ENCODE data around the gene KAZALD1.
A peak's percentile ranks its signal among the peaks of the same experiment; 100 is the strongest.

KAZALD1 gene, protein sequence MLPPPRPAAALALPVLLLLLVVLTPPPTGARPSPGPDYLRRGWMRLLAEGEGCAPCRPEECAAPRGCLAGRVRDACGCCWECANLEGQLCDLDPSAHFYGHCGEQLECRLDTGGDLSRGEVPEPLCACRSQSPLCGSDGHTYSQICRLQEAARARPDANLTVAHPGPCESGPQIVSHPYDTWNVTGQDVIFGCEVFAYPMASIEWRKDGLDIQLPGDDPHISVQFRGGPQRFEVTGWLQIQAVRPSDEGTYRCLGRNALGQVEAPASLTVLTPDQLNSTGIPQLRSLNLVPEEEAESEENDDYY

DNA sequence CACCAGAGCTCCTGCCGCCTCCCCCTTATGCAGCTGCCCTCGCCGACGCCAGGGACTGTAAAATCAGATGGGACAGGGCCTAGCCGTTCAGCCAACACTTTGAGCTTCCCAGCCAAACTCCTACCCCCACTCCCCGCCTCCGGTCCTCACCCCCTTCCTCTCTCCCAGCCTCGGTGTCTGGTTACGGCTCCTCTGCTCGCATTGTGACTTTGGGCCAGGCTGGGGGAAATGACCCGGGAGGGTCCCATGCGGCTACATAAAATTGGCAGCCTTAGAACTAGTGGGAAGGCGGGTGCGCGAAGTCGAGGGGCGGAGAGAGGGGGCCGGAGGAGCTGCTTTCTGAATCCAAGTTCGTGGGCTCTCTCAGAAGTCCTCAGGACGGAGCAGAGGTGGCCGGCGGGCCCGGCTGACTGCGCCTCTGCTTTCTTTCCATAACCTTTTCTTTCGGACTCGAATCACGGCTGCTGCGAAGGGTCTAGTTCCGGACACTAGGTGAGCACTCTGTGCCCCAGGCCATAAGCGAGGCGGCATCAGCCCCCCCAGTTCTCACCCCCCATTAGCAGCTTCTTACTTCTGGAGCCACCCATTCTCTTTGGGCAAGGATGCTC lies at the start of gene KAZALD1:
Gene KAZALD1 (plus strand): TSS at position 366 of the 608 bp plus-strand sequence. CDS start 604 bp downstream, outside the sequence.
- Histone ChIP-seq H3K9me3 (ENCODE audit: insufficient read depth, low read depth, low read length) (no peaks in the 10 kb centered on the region; the same call in 1 of the 2 replicates), H3K27me3 (ENCODE audit: insufficient read depth, low read length) (peaks cover 57% of the 10 kb centered on the region), H3K9ac (ENCODE audit: low read depth, low read length) (peak within 1 kb of the TSS; percentile 84), H3K4me3 (ENCODE audit: low read length) (peak within 1 kb of the TSS; percentile 88), H3K4me1 (ENCODE audit: insufficient read depth, low read length) (peaks cover 13% of the 10 kb centered on the region), H3K36me3 (ENCODE audit: insufficient read depth, low read depth, low read length) (no peaks in the 10 kb centered on the region), H3K27ac (ENCODE audit: low read length) (peak within 1 kb of the TSS; percentile 13)

DNA sequence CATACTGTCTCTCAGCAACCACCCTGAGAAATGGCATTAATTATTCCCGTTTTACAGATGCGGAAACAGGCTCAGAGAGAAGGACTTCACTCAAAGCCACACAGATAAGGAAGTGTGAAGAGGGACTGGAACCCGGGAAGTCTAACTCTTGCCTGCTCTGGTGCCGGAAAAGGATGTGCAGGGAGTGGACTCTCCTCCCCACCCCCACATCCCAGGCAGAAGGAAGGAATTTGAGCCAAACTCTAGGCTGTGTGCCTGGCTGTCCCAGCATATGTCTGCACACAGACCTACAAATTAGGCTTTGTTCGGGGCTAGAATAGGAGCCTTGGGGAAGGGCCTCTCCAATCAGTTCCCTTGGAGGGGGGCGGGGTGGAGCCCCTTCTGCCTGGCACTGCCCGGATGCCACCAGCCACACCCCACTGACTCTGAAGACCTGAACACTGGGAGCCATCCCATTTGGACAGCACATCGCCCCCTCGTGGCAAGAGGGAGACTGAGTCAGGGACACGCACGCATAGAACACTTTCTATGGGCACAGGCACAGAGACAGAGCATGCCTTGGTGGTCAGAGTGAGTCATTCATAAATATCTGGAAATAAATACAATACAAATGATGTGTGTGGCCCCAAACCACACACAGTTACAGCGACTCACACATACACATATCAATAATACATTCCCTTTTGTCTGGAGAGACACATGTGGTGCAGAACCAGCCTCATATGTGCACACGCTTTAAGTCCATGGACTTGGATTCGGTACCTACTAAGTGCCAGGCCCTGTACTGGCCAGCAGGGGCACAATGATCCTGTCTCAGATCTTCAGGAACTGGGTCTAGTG lies 49.0 kb upstream of the KAZALD1 start:
- Histone ChIP-seq H3K4me3 (ENCODE audit: low read length) (no peak overlapping the region), H3K9ac (ENCODE audit: low read depth, low read length) (no peak overlapping the region), H3K36me3 (ENCODE audit: insufficient read depth, low read depth, low read length) (no peaks in the 10 kb centered on the region), H3K9me3 (ENCODE audit: insufficient read depth, low read depth, low read length) (no peaks in the 10 kb centered on the region), H3K27me3 (ENCODE audit: insufficient read depth, low read length) (peaks cover 34% of the 10 kb centered on the region), H3K27ac (ENCODE audit: low read length) (no peak overlapping the region), H3K4me1 (ENCODE audit: insufficient read depth, low read length) (no peaks in the 10 kb centered on the region)

DNA sequence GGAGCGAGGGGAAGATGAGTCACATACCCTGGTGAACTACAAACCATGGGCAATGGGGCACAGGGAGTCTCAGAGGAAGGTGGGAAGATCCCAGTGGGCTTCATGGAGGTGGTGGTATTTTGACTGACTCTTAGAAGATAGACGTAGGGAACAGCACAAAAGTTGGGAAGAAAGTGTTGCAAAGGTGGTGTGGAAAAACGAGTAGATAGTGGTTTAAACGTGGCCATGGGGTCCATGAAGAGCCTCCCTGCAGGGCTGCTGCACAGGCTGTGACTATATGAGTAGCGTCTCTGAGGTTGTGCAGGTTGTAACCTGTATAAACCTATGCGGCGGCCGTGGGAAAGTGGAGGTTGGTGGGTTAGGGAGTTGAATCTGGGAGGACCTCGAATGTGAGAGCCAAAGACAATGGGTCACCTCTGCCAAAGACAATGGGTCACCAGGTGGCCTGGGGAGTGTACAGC lies 48.4 kb upstream of the KAZALD1 start:
- Histone ChIP-seq H3K27me3 (ENCODE audit: insufficient read depth, low read length) (peaks cover 41% of the 10 kb centered on the region), H3K4me1 (ENCODE audit: insufficient read depth, low read length) (no peaks in the 10 kb centered on the region), H3K36me3 (ENCODE audit: insufficient read depth, low read depth, low read length) (no peaks in the 10 kb centered on the region), H3K4me3 (ENCODE audit: low read length) (no peak overlapping the region), H3K27ac (ENCODE audit: low read length) (no peak overlapping the region), H3K9ac (ENCODE audit: low read depth, low read length) (no peak overlapping the region), H3K9me3 (ENCODE audit: insufficient read depth, low read depth, low read length) (no peaks in the 10 kb centered on the region)

DNA sequence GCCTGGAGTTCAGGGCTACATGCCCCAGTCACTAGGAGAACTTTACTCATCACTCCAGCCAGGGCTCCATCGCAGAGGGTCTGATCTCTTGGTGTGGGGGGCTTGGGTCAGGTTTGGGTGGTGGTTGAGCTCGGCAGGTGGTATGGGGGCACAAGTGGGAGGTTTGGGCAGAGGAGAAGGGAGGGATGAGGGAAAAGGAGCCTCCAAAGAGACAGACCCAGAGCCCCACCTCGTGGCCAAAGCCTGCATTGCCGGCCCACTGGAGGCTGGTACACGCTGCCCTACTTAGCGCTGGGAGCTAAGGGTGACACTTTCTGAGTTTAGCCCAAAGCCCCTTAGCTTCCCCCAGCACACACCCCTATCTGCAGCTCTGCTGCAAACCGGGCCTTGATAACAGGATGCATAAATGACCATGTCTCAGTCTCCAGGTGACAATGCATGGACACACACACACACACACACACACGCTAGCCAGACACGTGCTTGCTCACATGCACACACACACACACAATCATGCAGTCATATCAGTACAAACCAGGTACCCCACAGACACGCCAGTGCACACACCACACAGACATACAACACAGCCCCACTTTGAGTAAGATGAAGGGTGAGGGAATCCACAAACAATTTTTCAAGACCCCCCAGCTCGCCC lies 47.4 kb upstream of the KAZALD1 start:
- no peaks in the 10 kb centered on the region for H3K36me3 ChIP-seq (ENCODE audit: insufficient read depth, low read depth, low read length)
- H3K4me1 ChIP-seq (ENCODE audit: insufficient read depth, low read length): no peaks in the 10 kb centered on the region
- H3K9ac ChIP-seq (ENCODE audit: low read depth, low read length): no peak overlapping the region
- no peak overlapping the region for H3K4me3 ChIP-seq (ENCODE audit: low read length)
- H3K9me3 ChIP-seq (ENCODE audit: insufficient read depth, low read depth, low read length): no peaks in the 10 kb centered on the region
- H3K27ac ChIP-seq (ENCODE audit: low read length): no peak overlapping the region
- peaks cover 50% of the 10 kb centered on the region for H3K27me3 ChIP-seq (ENCODE audit: insufficient read depth, low read length)

DNA sequence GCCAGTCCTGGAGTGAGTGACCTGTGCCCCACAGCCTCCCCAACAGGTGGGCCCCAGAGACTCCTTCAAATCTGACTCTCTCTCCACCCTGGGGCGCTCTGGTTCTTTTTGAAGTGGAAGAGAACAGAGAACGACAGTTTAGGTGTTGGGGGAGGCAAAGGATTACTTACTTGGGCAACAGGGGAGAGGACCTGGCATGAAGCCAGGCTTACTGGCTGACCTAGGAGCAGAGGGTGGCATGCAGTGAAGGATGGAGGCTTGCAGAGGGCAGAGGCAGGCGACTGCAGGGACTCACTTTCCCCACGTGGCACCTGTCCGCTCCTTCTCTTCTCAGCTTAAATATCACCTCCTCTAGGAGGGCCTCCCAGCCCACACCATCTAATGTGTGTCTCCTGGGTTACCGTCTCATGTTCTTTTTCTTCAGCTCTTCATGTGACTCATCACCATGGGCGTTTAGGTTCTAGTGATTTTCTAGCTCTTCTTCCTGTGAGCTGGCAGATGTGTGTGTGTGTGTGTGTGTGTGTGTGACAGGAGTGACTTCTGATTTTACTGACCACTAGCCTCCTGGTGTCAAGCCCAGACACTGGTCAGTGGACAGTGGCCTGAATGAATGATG lies 46.7 kb upstream of the KAZALD1 start:
- Histone ChIP-seq H3K27ac (ENCODE audit: low read length) (no peak overlapping the region), H3K4me1 (ENCODE audit: insufficient read depth, low read length) (no peaks in the 10 kb centered on the region), H3K27me3 (ENCODE audit: insufficient read depth, low read length) (peaks cover 55% of the 10 kb centered on the region), H3K9ac (ENCODE audit: low read depth, low read length) (no peak overlapping the region), H3K36me3 (ENCODE audit: insufficient read depth, low read depth, low read length) (no peaks in the 10 kb centered on the region), H3K9me3 (ENCODE audit: insufficient read depth, low read depth, low read length) (no peaks in the 10 kb centered on the region), H3K4me3 (ENCODE audit: low read length) (no peak overlapping the region)

DNA sequence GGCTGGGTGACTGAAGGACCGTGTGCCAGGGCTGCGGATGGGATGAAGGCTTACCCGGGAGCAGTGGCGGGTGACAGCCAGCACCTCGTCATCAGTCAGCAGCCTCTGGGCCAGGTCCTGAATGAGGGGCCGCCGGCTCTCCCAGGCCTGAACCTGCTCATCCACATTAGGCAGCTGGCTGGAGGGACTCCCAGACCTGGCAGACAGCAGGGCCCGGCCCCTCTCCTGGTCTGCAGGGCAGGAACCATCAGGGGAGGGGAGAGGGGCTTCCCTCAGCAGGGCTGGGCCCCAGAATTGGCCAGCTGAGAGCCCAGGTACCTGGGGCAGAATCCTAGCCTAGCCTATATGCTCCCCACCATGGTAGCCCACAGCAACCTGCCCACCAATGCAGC lies 46.2 kb upstream of the KAZALD1 start:
- H3K36me3 ChIP-seq (ENCODE audit: insufficient read depth, low read depth, low read length): no peaks in the 10 kb centered on the region
- no peak overlapping the region for H3K9ac ChIP-seq (ENCODE audit: low read depth, low read length)
- H3K27ac ChIP-seq (ENCODE audit: low read length): no peak overlapping the region
- peaks cover 60% of the 10 kb centered on the region for H3K27me3 ChIP-seq (ENCODE audit: insufficient read depth, low read length)
- H3K4me3 ChIP-seq (ENCODE audit: low read length): no peak overlapping the region
- H3K4me1 ChIP-seq (ENCODE audit: insufficient read depth, low read length): no peaks in the 10 kb centered on the region
- H3K9me3 ChIP-seq (ENCODE audit: insufficient read depth, low read depth, low read length): no peaks in the 10 kb centered on the region

DNA sequence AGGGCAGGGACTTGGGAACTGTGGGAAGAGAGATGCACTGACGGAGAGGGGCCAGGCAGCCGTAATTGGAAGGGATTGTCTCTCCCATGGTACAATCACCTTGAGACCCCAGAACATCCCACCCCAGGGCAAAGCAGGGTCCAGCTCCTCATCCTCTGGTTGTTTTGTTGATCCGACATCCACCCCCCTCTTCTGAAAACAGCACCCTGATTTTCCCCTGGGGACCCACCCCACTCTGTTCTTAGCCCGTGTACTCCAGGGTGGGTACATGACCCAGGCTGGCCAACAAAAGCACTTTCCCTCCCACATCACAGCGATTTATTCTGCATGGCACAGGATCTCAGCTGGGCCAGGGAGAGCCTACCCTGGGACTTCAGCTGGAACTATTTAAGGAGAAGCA lies 45.0 kb upstream of the KAZALD1 start:
- Histone ChIP-seq H3K27ac (ENCODE audit: low read length) (no peak overlapping the region), H3K4me3 (ENCODE audit: low read length) (no peak overlapping the region), H3K9me3 (ENCODE audit: insufficient read depth, low read depth, low read length) (no peaks in the 10 kb centered on the region), H3K4me1 (ENCODE audit: insufficient read depth, low read length) (no peaks in the 10 kb centered on the region), H3K9ac (ENCODE audit: low read depth, low read length) (no peak overlapping the region), H3K27me3 (ENCODE audit: insufficient read depth, low read length) (peaks cover 65% of the 10 kb centered on the region), H3K36me3 (ENCODE audit: insufficient read depth, low read depth, low read length) (no peaks in the 10 kb centered on the region)

DNA sequence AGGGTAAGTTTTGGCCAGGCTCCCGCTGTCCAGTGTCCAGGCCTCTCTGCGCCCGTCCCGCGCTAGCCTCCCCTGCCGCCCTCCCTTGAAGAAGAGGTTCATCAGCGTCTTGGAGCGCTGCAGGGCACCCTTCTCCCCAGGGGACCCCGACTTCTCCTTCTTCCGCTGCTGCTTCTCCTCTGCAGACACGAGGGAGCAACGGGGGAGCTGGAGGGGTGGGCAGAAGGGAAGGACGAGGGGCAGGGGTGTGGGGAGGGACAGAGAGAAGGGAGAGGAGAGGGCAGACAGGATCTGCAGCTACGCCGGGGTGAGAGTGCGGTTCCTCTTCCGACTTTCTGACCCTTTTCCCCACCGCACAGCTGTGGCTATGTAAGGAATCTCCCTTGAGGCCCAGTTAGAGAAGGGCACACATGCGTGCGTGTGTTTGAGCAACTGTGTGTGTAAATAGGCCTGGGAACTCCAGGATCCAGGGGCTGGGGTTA lies 43.6 kb upstream of the KAZALD1 start:
- H3K4me3 ChIP-seq (ENCODE audit: low read length): peak overlapping the region; percentile 55; the same call in 1 of the 2 replicates
- H3K9ac ChIP-seq (ENCODE audit: low read depth, low read length): no peak overlapping the region
- H3K27me3 ChIP-seq (ENCODE audit: insufficient read depth, low read length): peaks cover 65% of the 10 kb centered on the region
- H3K27ac ChIP-seq (ENCODE audit: low read length): no peak overlapping the region
- H3K36me3 ChIP-seq (ENCODE audit: insufficient read depth, low read depth, low read length): no peaks in the 10 kb centered on the region
- H3K9me3 ChIP-seq (ENCODE audit: insufficient read depth, low read depth, low read length): no peaks in the 10 kb centered on the region
- no peaks in the 10 kb centered on the region for H3K4me1 ChIP-seq (ENCODE audit: insufficient read depth, low read length)

DNA sequence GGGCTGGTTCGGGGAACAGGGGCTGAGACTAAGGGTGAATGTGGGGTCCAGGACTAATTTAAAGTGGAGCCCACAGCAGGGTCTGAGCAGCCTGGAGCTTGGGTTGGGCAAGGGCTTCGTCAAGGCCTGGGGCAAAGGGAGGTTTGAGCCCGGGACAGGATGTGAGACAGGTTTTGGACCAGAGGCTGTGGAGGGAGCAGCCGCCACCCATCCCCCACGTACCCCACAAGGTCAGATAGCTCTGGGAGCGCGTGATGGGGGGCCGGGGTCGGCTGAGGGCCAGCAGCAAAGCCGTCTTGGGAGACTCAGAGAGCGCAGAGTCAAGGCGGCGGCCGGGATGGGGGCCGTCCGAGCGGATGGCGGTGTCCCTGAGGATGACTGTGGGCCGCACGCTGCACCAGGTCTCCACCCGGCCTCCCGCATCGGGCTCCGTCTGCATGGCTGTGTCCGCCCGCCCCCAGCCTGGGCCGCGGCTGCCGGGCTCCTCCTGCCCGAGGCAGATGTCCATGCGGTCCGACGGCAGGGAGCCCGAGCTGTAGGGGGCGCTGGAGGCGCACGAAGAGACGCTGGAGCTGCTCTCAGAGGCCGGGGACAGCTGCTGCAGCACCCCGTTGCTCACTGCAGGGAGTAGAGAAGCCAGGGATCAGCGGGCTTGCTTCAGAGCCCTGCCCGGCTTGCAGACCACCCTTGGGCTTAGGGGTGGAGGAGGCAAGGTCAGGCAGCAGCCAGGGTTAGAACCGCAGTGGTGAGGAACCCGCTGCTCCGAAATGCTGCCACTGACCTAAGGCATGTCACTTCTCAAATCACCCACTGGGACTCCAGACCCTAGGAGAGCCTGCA lies 43.0 kb upstream of the KAZALD1 start:
- Histone ChIP-seq H3K9ac (ENCODE audit: low read depth, low read length) (no peak overlapping the region), H3K9me3 (ENCODE audit: insufficient read depth, low read depth, low read length) (no peaks in the 10 kb centered on the region), H3K4me1 (ENCODE audit: insufficient read depth, low read length) (no peaks in the 10 kb centered on the region), H3K27me3 (ENCODE audit: insufficient read depth, low read length) (peaks cover 65% of the 10 kb centered on the region), H3K4me3 (ENCODE audit: low read length) (peak overlapping the region; percentile 55), H3K36me3 (ENCODE audit: insufficient read depth, low read depth, low read length) (no peaks in the 10 kb centered on the region), H3K27ac (ENCODE audit: low read length) (no peak overlapping the region)

DNA sequence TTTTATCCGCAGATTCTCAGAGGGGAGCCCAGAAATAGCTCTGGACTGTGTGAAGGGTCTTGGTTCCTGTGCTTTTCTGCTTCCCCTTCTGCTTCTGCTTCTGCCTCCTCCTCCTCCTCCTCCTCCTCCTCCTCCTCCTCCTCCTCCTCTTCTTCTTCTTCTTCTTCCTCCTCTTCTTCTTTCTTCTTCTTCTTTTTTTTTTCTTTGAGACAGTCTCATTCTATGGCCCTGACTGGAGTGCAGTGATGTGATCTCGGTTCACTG lies 42.4 kb upstream of the KAZALD1 start:
- H3K4me1 ChIP-seq (ENCODE audit: insufficient read depth, low read length): no peaks in the 10 kb centered on the region
- H3K27me3 ChIP-seq (ENCODE audit: insufficient read depth, low read length): peaks cover 64% of the 10 kb centered on the region
- no peak overlapping the region for H3K9ac ChIP-seq (ENCODE audit: low read depth, low read length)
- H3K9me3 ChIP-seq (ENCODE audit: insufficient read depth, low read depth, low read length): no peaks in the 10 kb centered on the region
- peak overlapping the region; percentile 34; the same call in 1 of the 2 replicates for H3K4me3 ChIP-seq (ENCODE audit: low read length)
- no peaks in the 10 kb centered on the region for H3K36me3 ChIP-seq (ENCODE audit: insufficient read depth, low read depth, low read length)
- no peak overlapping the region for H3K27ac ChIP-seq (ENCODE audit: low read length)

Data from iPS-20b (cell line).